ENCODE results near the gene TEAD1. TPM values are rescaled to one million over a fixed set of nuclear protein-coding genes. Genes with fewer than 3 reads are reported as not detected.

Gene TEAD1
- total and polyA plus RNA-seq, 9 of the 15 experiments (the other 6 are each of a cell fraction or from before 2014, with no cell fraction given): 1.7 to 17.7 (median 10.8) TPM

- TF ChIP-seq ZNF436 (CRISPR knock-in tag; IDR thresholded peaks at IDR 0.05) (no peak), ZNF717 (CRISPR knock-in tag; IDR thresholded peaks at IDR 0.05) (no peak), POLR3A (IDR thresholded peaks at IDR 0.05; ENCODE audit: borderline replicate concordance, extremely low read depth, insufficient read depth, insufficient read length) (no peak), CEBPG (CRISPR knock-in tag; IDR thresholded peaks at IDR 0.05) (no peak), CEBPG (tag; conservative IDR thresholded peaks at IDR 0.05 in 1 of 2, IDR thresholded peaks at IDR 0.05 in 1 of 2) (no peak), AFF4 (CRISPR knock-in tag; IDR thresholded peaks at IDR 0.05) (no peak), DMBX1 (CRISPR knock-in tag; IDR thresholded peaks at IDR 0.05; ENCODE audit: borderline replicate concordance) (no peak), MEF2A (IDR thresholded peaks at IDR 0.05; ENCODE audit: control insufficient read depth, low read depth, low read length) (no peak), IRF2 (CRISPR knock-in tag; IDR thresholded peaks at IDR 0.05) (no peak), KDM4B (IDR thresholded peaks at IDR 0.05; ENCODE audit: borderline replicate concordance in 2 of 2, low read depth in 1 of 2) (no peak), NR2F6 (CRISPR knock-in tag; IDR thresholded peaks at IDR 0.05) (no peak), HNRNPK (IDR thresholded peaks at IDR 0.05; ENCODE audit: low read depth, low read length, poor library complexity, severe bottlenecking) (no peak), ZFP1 (CRISPR knock-in tag; IDR thresholded peaks at IDR 0.05) (no peak), U2AF2 (optimal IDR thresholded peaks at IDR 0.05; ENCODE audit: low read depth, low read length) (no peak), HOXB6 (CRISPR knock-in tag; IDR thresholded peaks at IDR 0.05; ENCODE audit: borderline replicate concordance) (no peak), MAFK (IDR thresholded peaks at IDR 0.05; ENCODE audit: low read length) (peak; percentile 99), ZNF395 (CRISPR knock-in tag; IDR thresholded peaks at IDR 0.05) (no peak), RFX5 (IDR thresholded peaks at IDR 0.05; ENCODE audit: low read depth, low read length) (no peak)
- TF ChIP-seq, protein P1, sequence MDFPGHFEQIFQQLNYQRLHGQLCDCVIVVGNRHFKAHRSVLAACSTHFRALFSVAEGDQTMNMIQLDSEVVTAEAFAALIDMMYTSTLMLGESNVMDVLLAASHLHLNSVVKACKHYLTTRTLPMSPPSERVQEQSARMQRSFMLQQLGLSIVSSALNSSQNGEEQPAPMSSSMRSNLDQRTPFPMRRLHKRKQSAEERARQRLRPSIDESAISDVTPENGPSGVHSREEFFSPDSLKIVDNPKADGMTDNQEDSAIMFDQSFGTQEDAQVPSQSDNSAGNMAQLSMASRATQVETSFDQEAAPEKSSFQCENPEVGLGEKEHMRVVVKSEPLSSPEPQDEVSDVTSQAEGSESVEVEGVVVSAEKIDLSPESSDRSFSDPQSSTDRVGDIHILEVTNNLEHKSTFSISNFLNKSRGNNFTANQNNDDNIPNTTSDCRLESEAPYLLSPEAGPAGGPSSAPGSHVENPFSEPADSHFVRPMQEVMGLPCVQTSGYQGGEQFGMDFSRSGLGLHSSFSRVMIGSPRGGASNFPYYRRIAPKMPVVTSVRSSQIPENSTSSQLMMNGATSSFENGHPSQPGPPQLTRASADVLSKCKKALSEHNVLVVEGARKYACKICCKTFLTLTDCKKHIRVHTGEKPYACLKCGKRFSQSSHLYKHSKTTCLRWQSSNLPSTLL (IDR thresholded peaks at IDR 0.05): no peak
- TF ChIP-seq, protein P2, sequence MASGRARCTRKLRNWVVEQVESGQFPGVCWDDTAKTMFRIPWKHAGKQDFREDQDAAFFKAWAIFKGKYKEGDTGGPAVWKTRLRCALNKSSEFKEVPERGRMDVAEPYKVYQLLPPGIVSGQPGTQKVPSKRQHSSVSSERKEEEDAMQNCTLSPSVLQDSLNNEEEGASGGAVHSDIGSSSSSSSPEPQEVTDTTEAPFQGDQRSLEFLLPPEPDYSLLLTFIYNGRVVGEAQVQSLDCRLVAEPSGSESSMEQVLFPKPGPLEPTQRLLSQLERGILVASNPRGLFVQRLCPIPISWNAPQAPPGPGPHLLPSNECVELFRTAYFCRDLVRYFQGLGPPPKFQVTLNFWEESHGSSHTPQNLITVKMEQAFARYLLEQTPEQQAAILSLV (tag; IDR thresholded peaks at IDR 0.05): no peak
These were observed 188.7 kb downstream of the TEAD1 start (continued) for GRCh38 chr11:12862696-12863469.
